ENCODE measurements around the gene PSMD2. TPM values are rescaled to one million over a fixed set of nuclear protein-coding genes. Genes with fewer than 3 reads are reported as not detected.

Gene PSMD2
- total RNA-seq, 1 donor from 2014 or later, result 108 TPM

DNA sequence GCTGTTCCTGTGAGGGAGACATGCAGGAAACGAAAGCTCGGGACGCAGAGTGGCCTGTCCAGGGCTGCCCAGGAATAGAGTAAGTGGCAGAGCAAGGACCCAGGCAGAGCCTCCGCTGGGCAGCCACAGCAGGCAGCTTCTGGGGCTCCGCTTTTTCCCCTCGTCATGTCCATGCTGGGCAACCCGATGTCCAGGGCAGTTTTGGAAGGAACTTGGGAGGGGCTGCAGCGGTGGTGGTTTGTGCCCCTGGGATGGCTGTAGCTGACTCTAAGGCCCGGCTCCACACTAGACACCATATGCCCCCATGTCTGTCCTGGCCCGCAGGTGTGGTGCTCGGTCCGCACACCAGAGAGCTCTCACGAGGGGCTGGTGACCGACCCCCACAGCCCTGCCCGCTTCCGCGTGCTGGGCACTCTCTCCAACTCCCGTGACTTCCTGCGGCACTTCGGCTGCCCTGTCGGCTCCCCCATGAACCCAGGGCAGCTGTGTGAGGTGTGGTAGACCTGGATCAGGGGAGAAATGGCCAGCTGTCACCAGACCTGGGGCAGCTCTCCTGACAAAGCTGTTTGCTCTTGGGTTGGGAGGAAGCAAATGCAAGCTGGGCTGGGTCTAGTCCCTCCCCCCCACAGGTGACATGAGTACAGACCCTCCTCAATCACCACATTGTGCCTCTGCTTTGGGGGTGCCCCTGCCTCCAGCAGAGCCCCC lies 7.1 kb upstream of the PSMD2 start:
- no peak overlapping the region for H3K27ac ChIP-seq
- intact Hi-C loops (cut with DNase I), result no loop called here
- H3K4me3 ChIP-seq, result no peak overlapping the region
- H3K9me3 ChIP-seq, result no peaks in the 10 kb centered on the region
- TF ChIP-seq POLR2A (IDR thresholded peaks at IDR 0.05), result no peak
- TF ChIP-seq, protein P1, sequence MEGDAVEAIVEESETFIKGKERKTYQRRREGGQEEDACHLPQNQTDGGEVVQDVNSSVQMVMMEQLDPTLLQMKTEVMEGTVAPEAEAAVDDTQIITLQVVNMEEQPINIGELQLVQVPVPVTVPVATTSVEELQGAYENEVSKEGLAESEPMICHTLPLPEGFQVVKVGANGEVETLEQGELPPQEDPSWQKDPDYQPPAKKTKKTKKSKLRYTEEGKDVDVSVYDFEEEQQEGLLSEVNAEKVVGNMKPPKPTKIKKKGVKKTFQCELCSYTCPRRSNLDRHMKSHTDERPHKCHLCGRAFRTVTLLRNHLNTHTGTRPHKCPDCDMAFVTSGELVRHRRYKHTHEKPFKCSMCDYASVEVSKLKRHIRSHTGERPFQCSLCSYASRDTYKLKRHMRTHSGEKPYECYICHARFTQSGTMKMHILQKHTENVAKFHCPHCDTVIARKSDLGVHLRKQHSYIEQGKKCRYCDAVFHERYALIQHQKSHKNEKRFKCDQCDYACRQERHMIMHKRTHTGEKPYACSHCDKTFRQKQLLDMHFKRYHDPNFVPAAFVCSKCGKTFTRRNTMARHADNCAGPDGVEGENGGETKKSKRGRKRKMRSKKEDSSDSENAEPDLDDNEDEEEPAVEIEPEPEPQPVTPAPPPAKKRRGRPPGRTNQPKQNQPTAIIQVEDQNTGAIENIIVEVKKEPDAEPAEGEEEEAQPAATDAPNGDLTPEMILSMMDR (IDR thresholded peaks at IDR 0.05), result no peak
- no peak for TF ChIP-seq POLR2AphosphoS5 (IDR thresholded peaks at IDR 0.05; ENCODE audit: insufficient read depth in 1 of 2, low read depth in 1 of 2)
- H3K4me1 ChIP-seq, result no peaks in the 10 kb centered on the region
- no peaks in the 10 kb centered on the region for H3K27me3 ChIP-seq
- no peaks in the 10 kb centered on the region for H3K36me3 ChIP-seq
- no peak for DNase-seq (ENCODE audit: extremely low spot score in 2 of 2)

DNA sequence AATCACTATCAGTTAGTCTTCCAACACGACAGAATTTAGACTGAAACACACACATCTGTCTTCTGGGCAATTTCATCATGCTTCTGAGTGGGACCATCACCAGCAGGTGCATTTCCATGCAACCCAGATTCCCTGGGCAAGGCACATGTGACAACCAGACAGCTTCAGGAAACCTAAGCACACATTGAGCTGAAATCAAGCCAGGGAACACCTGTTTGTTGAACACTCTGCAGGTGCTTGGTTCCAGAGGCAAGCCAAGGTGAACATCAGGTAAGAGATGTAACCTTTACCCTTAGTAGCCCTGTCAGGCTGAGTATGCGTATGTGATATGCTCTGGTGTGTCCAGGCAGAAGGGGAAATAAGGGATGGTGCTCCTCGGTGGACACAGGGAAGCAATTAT lies 3.3 kb upstream of the PSMD2 start:
- intact Hi-C loops (cut with DNase I), result no loop called here
- Histone ChIP-seq H3K27me3 (no peaks in the 10 kb centered on the region), H3K36me3 (peaks cover 0 to 7% of the 10 kb centered on the region in 2 donors), H3K4me1 (peaks cover 14% of the 10 kb centered on the region), H3K4me3 (no peak overlapping the region), H3K9me3 (no peaks in the 10 kb centered on the region), H3K27ac (no peak overlapping the region)
- DNase-seq (ENCODE audit: extremely low spot score in 2 of 2), result no peak
- TF ChIP-seq, protein P1 (IDR thresholded peaks at IDR 0.05), result no peak
- TF ChIP-seq POLR2AphosphoS5 (IDR thresholded peaks at IDR 0.05; ENCODE audit: insufficient read depth in 1 of 2, low read depth in 1 of 2), result no peak
- TF ChIP-seq POLR2A (IDR thresholded peaks at IDR 0.05), result no peak

DNA sequence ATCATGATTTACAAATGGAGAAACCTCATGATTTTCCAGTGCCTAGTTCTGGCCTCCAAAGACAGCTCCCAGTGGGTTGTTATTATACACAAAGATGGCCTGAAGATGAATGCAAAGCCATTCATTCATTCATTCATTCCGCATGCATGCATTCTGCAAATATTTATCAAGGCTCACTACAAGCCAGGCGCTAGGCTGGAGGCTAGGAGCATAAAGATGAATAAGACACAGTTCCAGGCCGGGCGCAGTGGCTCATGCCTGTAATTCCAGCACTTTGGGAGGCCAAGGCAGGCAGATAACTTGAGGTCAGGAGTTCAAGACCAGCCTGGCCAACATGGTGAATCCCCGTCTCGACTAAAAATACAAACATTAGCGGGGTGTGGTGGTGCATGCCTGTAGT lies 2.4 kb upstream of the PSMD2 start:
- H3K4me1 ChIP-seq, result peaks cover 16% of the 10 kb centered on the region
- no peaks in the 10 kb centered on the region for H3K27me3 ChIP-seq
- H3K4me3 ChIP-seq, result no peak overlapping the region
- H3K9me3 ChIP-seq, result no peaks in the 10 kb centered on the region
- H3K27ac ChIP-seq, result no peak overlapping the region
- TF ChIP-seq, protein P1 (IDR thresholded peaks at IDR 0.05), result no peak
- TF ChIP-seq POLR2AphosphoS5 (IDR thresholded peaks at IDR 0.05; ENCODE audit: insufficient read depth in 1 of 2, low read depth in 1 of 2) (no peak), POLR2A (IDR thresholded peaks at IDR 0.05) (no peak)
- no peak for DNase-seq (ENCODE audit: extremely low spot score in 2 of 2)
- intact Hi-C loops (cut with DNase I), result no loop called here
- H3K36me3 ChIP-seq, result peaks cover 0 to 14% of the 10 kb centered on the region in 2 donors

DNA sequence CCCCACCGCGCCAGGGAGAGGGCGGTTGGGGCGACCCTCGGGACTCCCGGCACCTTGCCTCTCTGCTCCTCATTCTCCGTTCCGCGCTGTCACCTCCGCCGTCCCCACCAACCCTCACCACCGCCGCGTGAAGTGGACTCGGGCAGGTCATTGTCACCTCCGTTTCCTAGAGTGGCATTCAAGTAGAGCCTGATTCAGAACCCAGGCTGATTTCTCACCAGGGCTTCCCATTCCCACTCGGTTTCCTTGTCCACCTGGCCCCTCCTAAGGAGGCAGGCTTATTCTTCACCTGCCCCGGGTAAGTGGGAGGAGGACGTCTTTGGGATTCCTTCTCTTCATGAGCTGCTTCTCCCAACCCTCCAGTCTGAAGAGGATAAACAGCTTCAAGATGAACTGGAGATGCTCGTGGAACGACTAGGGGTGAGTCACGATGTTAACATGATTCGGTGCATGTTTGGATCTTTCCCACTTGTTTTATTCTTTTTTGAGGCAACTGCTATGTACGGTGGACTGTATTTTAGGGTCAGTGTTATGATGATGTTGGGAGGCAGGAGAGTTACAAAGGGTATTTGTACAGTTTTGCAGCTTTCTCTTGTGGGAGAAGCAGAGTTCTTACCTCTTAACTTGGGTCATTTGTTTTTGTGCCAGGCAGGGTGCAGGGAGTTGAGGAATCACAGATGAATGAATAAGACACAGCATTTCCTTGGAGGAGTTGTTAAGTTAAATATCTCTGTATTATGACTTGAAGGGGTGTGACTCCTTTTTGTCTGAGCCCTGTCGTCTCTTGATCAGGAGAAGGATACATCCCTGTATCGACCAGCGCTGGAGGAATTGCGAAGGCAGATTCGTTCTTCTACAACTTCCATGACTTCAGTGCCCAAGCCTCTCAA lies 692 bp downstream of the PSMD2 start:
- no peak for DNase-seq (ENCODE audit: extremely low spot score in 2 of 2)
- TF ChIP-seq POLR2AphosphoS5 (IDR thresholded peaks at IDR 0.05; ENCODE audit: insufficient read depth in 1 of 2, low read depth in 1 of 2), result no peak
- TF ChIP-seq, protein P1 (IDR thresholded peaks at IDR 0.05), result peak in 1 of 3 experiments; percentile 9

More for the DNA sequence above, 692 bp downstream of the PSMD2 start:
- Histone ChIP-seq H3K4me3 (peak overlapping the region; percentile 89 to 90), H3K4me1 (peaks cover 16% of the 10 kb centered on the region), H3K36me3 (peaks cover 0 to 45% of the 10 kb centered on the region in 2 donors), H3K27ac (peak overlapping the region; percentile 69), H3K27me3 (no peaks in the 10 kb centered on the region), H3K9me3 (no peaks in the 10 kb centered on the region)
- intact Hi-C loops (cut with DNase I), result no loop called here

Measured in vagina (tissue), 2 donors.